GM23338 (cell line): Measurements from ENCODE around the gene RAD51B. TPM values are rescaled to one million over a fixed set of nuclear protein-coding genes. Genes with fewer than 3 reads are reported as not detected.

Experiments used
- ATAC-seq: fragments of 200-7000 bp; cut with Tn5 transposase; 3 replicates; pipeline ENCODE4 v1.9.1; 2020
- DNase-seq: peaks from one replicate; pipeline ENCODE4 v3.0.0-alpha.2; 2015; ENCODE audit warnings: low spot score
- H2AFZ ChIP-seq: fragments of 200-600 bp; sonication (generic); 2 replicates; pipeline ENCODE4 v1.8.0; 2016; ENCODE audit warnings: antibody characterized with exemption, mild to moderate bottlenecking, moderate library complexity
- H3F3A ChIP-seq: fragments of 200-600 bp; sonication (generic); replicated peaks from 2 replicates; pipeline ENCODE4 v1.8.0; 2017; ENCODE audit warnings: antibody characterized with exemption, mixed run types, low read depth
- H3K27ac ChIP-seq: fragments of 200-600 bp; sonication (generic); 2 replicates; pipeline ENCODE4 v1.6.1; 2016; ENCODE audit warnings: low read depth
- H3K27me3 ChIP-seq: fragments of 200-600 bp; sonication (generic); 2 replicates; pipeline ENCODE4 v1.8.0; 2016; ENCODE audit warnings: mild to moderate bottlenecking, mixed run types, moderate library complexity; ENCODE audit not compliant: insufficient read depth
- H3K36me3 ChIP-seq: fragments of 200-600 bp; sonication (generic); 2 replicates; pipeline ENCODE4 v1.8.0; 2016; ENCODE audit warnings: mild to moderate bottlenecking; ENCODE audit not compliant: insufficient read depth
- H3K4me1 ChIP-seq: fragments of 200-600 bp; sonication (generic); 2 replicates; pipeline ENCODE4 v1.8.0; 2016; ENCODE audit warnings: mild to moderate bottlenecking, moderate library complexity; ENCODE audit not compliant: insufficient read depth
- H3K4me2 ChIP-seq: fragments of 200-600 bp; sonication (generic); 2 replicates; pipeline ENCODE4 v1.7.1; 2017; ENCODE audit warnings: mixed run types
- H3K4me3 ChIP-seq: fragments of 200-600 bp; sonication (generic); 2 replicates; pipeline ENCODE4 v1.6.1; 2016; ENCODE audit warnings: mixed run types
- H3K79me2 ChIP-seq: fragments of 200-600 bp; sonication (generic); replicated peaks from 2 replicates; pipeline ENCODE4 v1.8.0; 2017; ENCODE audit warnings: mild to moderate bottlenecking; ENCODE audit not compliant: insufficient read depth
- H3K9me2 ChIP-seq: fragments of 200-600 bp; sonication (generic); 2 replicates; pipeline ENCODE4 v1.8.0; 2017; ENCODE audit not compliant: insufficient read depth
- H4K20me1 ChIP-seq: fragments of 200-600 bp; sonication (generic); replicated peaks from 2 replicates; pipeline ENCODE4 v1.8.0; 2017; ENCODE audit warnings: mild to moderate bottlenecking; ENCODE audit not compliant: insufficient read depth
- H3K27ac Mint-ChIP-seq: 2 replicates; pipeline ENCODE4 v1.8.0; 2020; ENCODE audit warnings: inconsistent platforms, mild to moderate bottlenecking, moderate library complexity, mixed read lengths
- H3K27me3 Mint-ChIP-seq: 3 replicates; pipeline ENCODE4 v1.8.0; 2022; ENCODE audit warnings: low read depth, mild to moderate bottlenecking, moderate library complexity, mixed read lengths, inconsistent platforms; ENCODE audit not compliant: insufficient read depth, poor library complexity
- H3K36me3 Mint-ChIP-seq: 3 replicates; pipeline ENCODE4 v1.8.0; 2021; ENCODE audit warnings: low read depth, mild to moderate bottlenecking, inconsistent platforms, moderate library complexity, mixed read lengths
- H3K4me1 Mint-ChIP-seq: 3 replicates; pipeline ENCODE4 v1.8.0; 2020; ENCODE audit warnings: mild to moderate bottlenecking, inconsistent platforms, mixed read lengths
- H3K4me3 Mint-ChIP-seq: 3 replicates; pipeline ENCODE4 v1.8.0; 2021; ENCODE audit warnings: moderate library complexity, mild to moderate bottlenecking, inconsistent platforms, mixed read lengths
- H3K9me3 Mint-ChIP-seq: 3 replicates; pipeline ENCODE4 v1.8.0; 2020; ENCODE audit warnings: moderate library complexity, mild to moderate bottlenecking, inconsistent platforms, mixed read lengths
- CREB1 ChIP-seq: fragments of 250-450 bp; sonication (Bioruptor Pico); IDR thresholded peaks from 2 replicates; pipeline ENCODE4 v1.5.0; 2020; ENCODE audit warnings: low read depth, mild to moderate bottlenecking, moderate library complexity
- ETS1 ChIP-seq: IDR thresholded peaks from 2 replicates; pipeline ENCODE4 v1.6.1; 2016; ENCODE audit warnings: antibody characterized with exemption
- EZH2 ChIP-seq: fragments of 200-600 bp; sonication (generic); IDR thresholded peaks from one replicate; pipeline ENCODE4 v1.8.0; 2017; ENCODE audit warnings: antibody characterized with exemption, mild to moderate bottlenecking, low read depth; ENCODE audit not compliant: unreplicated experiment
- EZH2phosphoT487 ChIP-seq: fragments of 200-600 bp; sonication (generic); IDR thresholded peaks from one replicate; pipeline ENCODE4 v1.8.1; 2018; ENCODE audit warnings: antibody characterized with exemption; ENCODE audit not compliant: unreplicated experiment
- JUNB ChIP-seq: IDR thresholded peaks from one replicate; pipeline ENCODE4 v1.6.1; 2016; ENCODE audit warnings: antibody characterized with exemption; ENCODE audit not compliant: unreplicated experiment
- NANOG ChIP-seq: IDR thresholded peaks from 2 replicates; pipeline ENCODE4 v1.6.1; 2016; ENCODE audit warnings: antibody characterized with exemption, borderline replicate concordance
- POLR2AphosphoS5 ChIP-seq: IDR thresholded peaks from 2 replicates; pipeline ENCODE4 v1.6.1; 2016; ENCODE audit warnings: antibody characterized with exemption, low read depth
- REST ChIP-seq: IDR thresholded peaks from one replicate; pipeline ENCODE4 v1.6.1; 2018; ENCODE audit warnings: antibody characterized with exemption; ENCODE audit not compliant: unreplicated experiment
- STAT1 ChIP-seq: IDR thresholded peaks from one replicate; pipeline ENCODE4 v1.6.1; 2016; ENCODE audit warnings: antibody characterized with exemption; ENCODE audit not compliant: unreplicated experiment
- ZNF114 ChIP-seq: fragments of 250-450 bp; sonication (Bioruptor Pico); IDR thresholded peaks from 2 replicates; pipeline ENCODE4 v1.5.0; 2020; ENCODE audit warnings: mild to moderate bottlenecking, moderate library complexity
- ZNF331 ChIP-seq: fragments of 250-450 bp; sonication (Bioruptor Pico); IDR thresholded peaks from 2 replicates; pipeline ENCODE4 v1.5.0; 2020; ENCODE audit warnings: low read depth, mild to moderate bottlenecking, moderate library complexity
- polyA plus RNA-seq: library from polyadenylated mRNA; unstranded; fragments of >200 nt; fragmentation: Nextera tagmentation; extraction: Ambion mirVana; gene quantifications from 2 replicates; pipeline ENCODE4 v1.2.1, GENCODE V29; 2016
- total RNA-seq: library from RNA; depleted of rRNA; stranded (reverse); fragments of >200 nt; shearing (Covaris generic); gene quantifications from 2 replicates; pipeline ENCODE4 v1.2.3, GENCODE V29; 2014
- TF ChIP-seq, protein P1 (sequence below): fragments of 250-450 bp; sonication (Bioruptor Pico); IDR thresholded peaks from 2 replicates; pipeline ENCODE4 v1.5.0; 2020; ENCODE audit warnings: mild to moderate bottlenecking, moderate library complexity
- TF ChIP-seq, protein P2 (sequence below), 2 experiments: fragments of 200-600 bp in 1 of 2; sonication (generic) in 1 of 2; conservative IDR thresholded peaks; 2 replicates each; pipeline versions ENCODE4 v1.5.1 to v1.6.1; 2016 to 2017; ENCODE audit warnings: antibody characterized with exemption in 2 of 2, low read depth in 2 of 2, mild to moderate bottlenecking in 2 of 2, moderate library complexity in 1 of 2

The RAD51B gene
- total and polyA plus RNA-seq, 2 experiments from 2014 or later, result 15.7 to 29.1 TPM

DNA sequence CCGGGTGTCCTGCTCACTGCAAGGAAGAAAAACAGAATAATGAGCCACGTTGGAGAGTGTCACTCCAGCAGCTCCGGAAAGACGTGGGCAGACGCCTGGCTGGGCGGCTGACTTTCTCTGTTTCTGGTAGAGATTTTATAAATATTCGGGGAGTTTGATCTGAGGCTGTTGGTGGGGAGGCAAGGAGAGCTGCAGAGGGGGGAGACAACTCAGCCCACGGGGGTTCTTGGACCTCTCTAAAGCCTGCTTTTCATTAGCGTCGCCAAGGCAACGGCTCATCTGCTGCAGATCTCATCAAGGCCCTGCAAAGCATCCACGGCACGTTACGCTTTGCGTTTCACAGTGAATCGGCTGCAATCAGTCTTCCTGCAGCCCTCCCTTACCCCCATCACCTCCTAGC lies 766.1 kb downstream of the RAD51B start:
- no peak overlapping the region for H3K4me2 ChIP-seq
- peaks cover 52% of the 10 kb centered on the region for H3K4me1 Mint-ChIP-seq
- H3K36me3 Mint-ChIP-seq, result no peaks in the 10 kb centered on the region; the same call in 1 of the 3 replicates

More for the DNA sequence above, 766.1 kb downstream of the RAD51B start:
- Histone ChIP-seq H3K79me2 (no peaks in the 10 kb centered on the region), H3K36me3 (no peaks in the 10 kb centered on the region), H3F3A (no peaks in the 10 kb centered on the region), H3K27ac (no peak overlapping the region), H4K20me1 (no peaks in the 10 kb centered on the region), H3K27me3 (no peaks in the 10 kb centered on the region), H3K4me3 (no peak overlapping the region), H3K4me1 (peaks cover 24% of the 10 kb centered on the region), H3K9me2 (peaks cover 4% of the 10 kb centered on the region; the same call in 1 of the 2 replicates), H2AFZ (no peak overlapping the region)
- TF ChIP-seq ZNF331 (CRISPR knock-in tag), result no peak
- no peak for TF ChIP-seq JUNB
- no peak for TF ChIP-seq EZH2phosphoT487
- TF ChIP-seq REST, result no peak
- no peak for TF ChIP-seq POLR2AphosphoS5
- no peak for TF ChIP-seq STAT1
- TF ChIP-seq, protein P1, sequence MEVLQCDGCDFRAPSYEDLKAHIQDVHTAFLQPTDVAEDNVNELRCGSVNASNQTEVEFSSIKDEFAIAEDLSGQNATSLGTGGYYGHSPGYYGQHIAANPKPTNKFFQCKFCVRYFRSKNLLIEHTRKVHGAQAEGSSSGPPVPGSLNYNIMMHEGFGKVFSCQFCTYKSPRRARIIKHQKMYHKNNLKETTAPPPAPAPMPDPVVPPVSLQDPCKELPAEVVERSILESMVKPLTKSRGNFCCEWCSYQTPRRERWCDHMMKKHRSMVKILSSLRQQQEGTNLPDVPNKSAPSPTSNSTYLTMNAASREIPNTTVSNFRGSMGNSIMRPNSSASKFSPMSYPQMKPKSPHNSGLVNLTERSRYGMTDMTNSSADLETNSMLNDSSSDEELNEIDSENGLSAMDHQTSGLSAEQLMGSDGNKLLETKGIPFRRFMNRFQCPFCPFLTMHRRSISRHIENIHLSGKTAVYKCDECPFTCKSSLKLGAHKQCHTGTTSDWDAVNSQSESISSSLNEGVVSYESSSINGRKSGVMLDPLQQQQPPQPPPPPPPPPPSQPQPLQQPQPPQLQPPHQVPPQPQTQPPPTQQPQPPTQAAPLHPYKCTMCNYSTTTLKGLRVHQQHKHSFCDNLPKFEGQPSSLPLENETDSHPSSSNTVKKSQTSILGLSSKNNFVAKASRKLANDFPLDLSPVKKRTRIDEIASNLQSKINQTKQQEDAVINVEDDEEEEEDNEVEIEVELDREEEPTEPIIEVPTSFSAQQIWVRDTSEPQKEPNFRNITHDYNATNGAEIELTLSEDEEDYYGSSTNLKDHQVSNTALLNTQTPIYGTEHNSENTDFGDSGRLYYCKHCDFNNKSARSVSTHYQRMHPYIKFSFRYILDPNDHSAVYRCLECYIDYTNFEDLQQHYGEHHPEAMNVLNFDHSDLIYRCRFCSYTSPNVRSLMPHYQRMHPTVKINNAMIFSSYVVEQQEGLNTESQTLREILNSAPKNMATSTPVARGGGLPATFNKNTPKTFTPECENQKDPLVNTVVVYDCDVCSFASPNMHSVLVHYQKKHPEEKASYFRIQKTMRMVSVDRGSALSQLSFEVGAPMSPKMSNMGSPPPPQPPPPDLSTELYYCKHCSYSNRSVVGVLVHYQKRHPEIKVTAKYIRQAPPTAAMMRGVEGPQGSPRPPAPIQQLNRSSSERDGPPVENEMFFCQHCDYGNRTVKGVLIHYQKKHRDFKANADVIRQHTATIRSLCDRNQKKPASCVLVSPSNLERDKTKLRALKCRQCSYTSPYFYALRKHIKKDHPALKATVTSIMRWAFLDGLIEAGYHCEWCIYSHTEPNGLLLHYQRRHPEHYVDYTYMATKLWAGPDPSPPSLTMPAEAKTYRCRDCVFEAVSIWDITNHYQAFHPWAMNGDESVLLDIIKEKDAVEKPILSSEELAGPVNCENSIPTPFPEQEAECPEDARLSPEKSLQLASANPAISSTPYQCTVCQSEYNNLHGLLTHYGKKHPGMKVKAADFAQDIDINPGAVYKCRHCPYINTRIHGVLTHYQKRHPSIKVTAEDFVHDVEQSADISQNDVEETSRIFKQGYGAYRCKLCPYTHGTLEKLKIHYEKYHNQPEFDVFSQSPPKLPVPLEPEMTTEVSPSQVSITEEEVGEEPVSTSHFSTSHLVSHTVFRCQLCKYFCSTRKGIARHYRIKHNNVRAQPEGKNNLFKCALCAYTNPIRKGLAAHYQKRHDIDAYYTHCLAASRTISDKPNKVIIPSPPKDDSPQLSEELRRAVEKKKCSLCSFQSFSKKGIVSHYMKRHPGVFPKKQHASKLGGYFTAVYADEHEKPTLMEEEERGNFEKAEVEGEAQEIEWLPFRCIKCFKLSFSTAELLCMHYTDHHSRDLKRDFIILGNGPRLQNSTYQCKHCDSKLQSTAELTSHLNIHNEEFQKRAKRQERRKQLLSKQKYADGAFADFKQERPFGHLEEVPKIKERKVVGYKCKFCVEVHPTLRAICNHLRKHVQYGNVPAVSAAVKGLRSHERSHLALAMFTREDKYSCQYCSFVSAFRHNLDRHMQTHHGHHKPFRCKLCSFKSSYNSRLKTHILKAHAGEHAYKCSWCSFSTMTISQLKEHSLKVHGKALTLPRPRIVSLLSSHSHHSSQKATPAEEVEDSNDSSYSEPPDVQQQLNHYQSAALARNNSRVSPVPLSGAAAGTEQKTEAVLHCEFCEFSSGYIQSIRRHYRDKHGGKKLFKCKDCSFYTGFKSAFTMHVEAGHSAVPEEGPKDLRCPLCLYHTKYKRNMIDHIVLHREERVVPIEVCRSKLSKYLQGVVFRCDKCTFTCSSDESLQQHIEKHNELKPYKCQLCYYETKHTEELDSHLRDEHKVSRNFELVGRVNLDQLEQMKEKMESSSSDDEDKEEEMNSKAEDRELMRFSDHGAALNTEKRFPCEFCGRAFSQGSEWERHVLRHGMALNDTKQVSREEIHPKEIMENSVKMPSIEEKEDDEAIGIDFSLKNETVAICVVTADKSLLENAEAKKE (CRISPR knock-in tag), result no peak
- TF ChIP-seq NANOG, result no peak
- no peak for TF ChIP-seq CREB1 (CRISPR knock-in tag)
- no peak for TF ChIP-seq EZH2
- TF ChIP-seq, protein P2, sequence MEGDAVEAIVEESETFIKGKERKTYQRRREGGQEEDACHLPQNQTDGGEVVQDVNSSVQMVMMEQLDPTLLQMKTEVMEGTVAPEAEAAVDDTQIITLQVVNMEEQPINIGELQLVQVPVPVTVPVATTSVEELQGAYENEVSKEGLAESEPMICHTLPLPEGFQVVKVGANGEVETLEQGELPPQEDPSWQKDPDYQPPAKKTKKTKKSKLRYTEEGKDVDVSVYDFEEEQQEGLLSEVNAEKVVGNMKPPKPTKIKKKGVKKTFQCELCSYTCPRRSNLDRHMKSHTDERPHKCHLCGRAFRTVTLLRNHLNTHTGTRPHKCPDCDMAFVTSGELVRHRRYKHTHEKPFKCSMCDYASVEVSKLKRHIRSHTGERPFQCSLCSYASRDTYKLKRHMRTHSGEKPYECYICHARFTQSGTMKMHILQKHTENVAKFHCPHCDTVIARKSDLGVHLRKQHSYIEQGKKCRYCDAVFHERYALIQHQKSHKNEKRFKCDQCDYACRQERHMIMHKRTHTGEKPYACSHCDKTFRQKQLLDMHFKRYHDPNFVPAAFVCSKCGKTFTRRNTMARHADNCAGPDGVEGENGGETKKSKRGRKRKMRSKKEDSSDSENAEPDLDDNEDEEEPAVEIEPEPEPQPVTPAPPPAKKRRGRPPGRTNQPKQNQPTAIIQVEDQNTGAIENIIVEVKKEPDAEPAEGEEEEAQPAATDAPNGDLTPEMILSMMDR (conservative IDR thresholded peaks at IDR 0.05; ENCODE audit: low read depth in 2 of 2), result no peak
- TF ChIP-seq ZNF114 (CRISPR knock-in tag), result no peak
- no peak for TF ChIP-seq ETS1
- DNase-seq, result no peak
- H3K9me3 Mint-ChIP-seq, result peaks cover 11% of the 10 kb centered on the region
- peaks cover 12% of the 10 kb centered on the region for H3K27me3 Mint-ChIP-seq
- H3K27ac Mint-ChIP-seq, result no peak overlapping the region
- ATAC-seq, result no peak; the same call in 2 of the 3 replicates
- no peak overlapping the region for H3K4me3 Mint-ChIP-seq
